HG02610 (cell line): ENCODE results near the gene MAP3K9.

Source experiments
- ATAC-seq: cut with Tn5 transposase; IDR thresholded peaks from one replicate; pipeline ENCODE4 v1.9.1; 2021; ENCODE audit warnings: mild to moderate bottlenecking, moderate library complexity; ENCODE audit not compliant: unreplicated experiment

MAP3K9 gene

DNA sequence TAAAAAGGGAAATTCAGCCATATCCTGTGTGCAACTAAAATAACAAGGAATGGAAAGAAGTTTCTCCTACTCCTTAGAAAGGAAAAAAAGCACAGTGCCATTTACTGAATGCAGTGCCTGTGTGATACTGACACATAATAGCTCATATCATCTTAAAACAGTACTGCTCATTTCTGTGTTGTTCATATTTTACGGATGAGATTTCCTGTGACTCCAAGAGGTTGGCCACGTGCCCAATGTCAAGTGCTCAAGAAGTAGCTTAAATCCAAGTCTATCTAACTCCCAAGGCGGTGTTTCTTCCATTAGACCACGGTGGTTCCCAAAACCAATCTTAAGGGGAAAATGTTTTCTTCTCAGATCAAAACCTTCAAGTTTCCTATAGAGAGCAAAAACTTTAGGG, 20.0 kb downstream of the MAP3K9 start:
- ATAC-seq = no peak

DNA sequence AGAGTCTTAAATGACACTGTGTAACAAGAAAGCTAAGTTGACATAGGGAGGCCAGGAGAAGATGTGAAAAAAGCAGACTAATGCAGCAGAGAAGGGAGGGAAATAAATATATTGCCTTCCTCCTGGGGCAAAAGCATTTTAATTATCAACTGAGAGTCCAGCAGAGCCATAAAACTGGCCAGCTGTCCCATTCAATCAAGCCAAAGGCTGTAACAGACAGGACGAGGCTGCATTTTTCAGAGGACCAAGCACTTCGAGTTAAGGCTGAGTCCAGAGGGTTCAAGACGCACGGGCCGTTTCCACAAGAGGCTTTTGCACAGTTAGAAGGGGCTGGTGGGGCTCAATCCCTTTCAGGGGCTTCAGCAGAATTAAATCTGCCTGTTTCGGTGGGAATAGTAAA, 20.4 kb downstream of the MAP3K9 start:
- no peak for ATAC-seq

DNA sequence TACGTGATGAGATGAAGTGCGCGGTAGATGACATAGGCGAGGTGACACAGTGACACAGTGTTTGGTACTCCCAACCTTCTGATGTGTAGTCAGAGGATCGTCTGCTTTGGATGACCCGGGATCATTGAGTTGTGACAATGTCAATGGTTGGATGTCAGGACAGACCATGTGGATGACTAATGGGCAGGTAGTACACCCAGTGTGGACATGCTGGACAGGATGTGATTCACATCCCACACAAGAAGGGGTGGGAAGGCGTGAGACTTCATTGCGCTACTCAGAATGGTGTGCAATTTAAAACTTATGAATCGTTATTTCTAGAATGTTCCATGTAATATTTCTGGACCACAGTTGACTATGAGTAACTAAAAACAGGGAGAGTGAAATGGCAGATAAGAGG, 23.8 kb downstream of the MAP3K9 start:
- ATAC-seq = no peak

DNA sequence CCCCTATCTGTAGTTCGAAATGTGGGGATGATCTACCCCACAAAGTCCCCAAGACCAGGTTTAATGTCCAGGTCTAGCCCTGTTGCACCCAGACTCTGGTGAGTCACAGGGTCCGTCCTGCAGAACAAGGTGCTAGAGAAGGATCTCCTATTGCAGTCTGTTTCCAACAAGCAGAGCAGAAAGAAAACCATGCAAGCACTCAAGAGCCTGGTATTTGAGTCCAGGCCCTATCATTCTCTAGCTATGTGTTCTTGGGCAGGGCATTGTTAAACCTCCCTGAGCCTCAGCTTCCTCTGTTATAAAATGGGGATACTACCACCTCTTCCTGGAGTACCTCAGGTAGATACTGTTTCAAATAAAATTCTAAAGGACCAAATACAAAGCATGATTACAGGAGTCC, 24.4 kb downstream of the MAP3K9 start:
- ATAC-seq = no peak

DNA sequence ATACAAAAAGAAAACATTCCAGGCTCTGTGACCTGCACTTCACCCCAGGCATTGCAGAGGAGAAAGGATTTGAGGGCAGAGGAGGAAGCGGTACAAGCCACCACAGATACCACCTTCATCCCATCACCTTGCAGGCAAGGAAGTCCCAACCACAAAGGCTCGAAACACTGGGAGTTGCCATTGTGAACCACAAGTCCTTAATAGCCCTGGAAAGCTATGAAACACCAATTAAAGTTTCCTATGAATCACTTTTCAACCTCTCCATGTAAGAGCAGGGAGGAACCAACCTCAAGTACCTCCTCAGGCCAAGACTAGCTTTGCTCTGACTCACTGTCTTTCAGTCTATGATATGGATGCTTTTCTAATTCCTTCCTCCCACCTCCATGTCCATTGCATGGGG, 27.0 kb downstream of the MAP3K9 start:
- ATAC-seq = no peak

DNA sequence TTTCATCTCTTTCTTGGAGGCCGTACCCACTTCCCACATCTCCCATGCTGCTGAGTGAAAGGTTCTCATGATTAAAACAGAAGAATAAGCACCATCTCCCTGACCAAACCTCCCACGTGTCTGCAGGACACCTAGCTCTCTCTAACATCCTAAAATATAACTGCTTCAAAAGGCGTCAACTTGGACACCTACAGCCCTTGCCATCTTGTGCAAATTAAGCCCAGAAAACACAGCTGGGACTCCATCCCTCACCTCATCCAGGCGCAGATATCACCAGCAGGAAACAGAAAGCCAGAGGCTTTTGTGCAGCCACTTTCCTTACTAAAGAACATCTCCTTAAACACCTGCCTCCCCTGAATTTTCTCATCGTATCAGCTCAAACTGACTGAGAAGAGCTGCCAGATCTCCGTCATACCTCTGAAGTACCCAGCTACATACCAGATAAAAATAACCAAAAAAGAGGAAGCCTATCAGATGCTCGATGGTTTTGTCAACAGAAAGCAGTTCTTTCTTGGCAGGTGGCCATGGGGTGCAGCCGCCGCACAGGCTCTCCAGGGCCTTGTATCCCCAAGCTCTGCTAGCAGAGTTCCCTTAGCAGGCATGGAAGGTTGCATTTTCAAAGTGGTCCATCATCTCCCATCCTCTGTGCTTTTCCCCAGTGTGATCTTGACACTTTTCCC, 28.8 kb downstream of the MAP3K9 start:
- peak; percentile 55 for ATAC-seq

GRCh38 chr14:70779667-70780066, 29.6 kb downstream of the MAP3K9 start:
- no peak for ATAC-seq

DNA sequence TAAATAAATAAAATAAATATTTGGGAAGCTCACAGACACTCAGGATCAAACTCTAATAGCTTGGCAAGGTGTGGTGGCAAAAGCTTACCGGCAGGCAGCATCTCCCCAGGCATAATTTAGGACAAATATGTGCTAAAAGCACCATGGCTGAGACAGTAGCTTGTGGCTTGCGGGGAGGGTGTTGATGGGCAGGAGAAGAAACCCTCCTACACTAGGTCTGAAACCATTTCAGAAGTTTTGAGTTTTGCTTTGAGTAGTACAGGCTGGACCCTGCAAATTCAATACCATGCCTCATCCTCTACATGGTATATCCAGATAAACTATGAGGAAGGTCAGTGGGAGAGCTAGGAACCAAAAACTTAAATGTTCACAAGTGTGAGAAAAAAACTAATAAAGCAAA, 33.1 kb downstream of the MAP3K9 start:
- ATAC-seq = peak; percentile 66

GRCh38 chr14:70773182-70773862, 36.0 kb downstream of the MAP3K9 start:
- ATAC-seq = no peak

DNA sequence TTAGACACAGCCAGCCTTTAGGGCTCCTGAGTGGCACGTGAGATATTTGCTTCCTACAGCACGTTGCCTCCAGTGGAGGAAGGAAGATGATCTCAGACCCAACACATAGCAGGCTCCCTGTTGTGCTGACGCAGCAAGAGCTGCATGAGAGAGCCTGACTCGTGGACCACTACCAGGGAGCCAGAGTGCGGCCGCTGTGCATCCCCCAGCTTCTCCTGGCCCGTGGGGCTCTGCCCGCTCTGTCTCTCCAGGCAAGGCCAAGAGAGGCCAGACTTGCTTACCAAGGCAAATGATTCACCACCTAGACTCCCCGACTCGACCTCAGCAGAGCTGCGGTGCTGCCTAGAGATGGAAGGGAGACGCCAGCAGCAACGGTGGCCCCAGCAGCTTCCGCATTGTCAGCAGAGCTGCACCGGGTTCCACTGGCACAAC, 37.5 kb downstream of the MAP3K9 start:
- no peak for ATAC-seq

DNA sequence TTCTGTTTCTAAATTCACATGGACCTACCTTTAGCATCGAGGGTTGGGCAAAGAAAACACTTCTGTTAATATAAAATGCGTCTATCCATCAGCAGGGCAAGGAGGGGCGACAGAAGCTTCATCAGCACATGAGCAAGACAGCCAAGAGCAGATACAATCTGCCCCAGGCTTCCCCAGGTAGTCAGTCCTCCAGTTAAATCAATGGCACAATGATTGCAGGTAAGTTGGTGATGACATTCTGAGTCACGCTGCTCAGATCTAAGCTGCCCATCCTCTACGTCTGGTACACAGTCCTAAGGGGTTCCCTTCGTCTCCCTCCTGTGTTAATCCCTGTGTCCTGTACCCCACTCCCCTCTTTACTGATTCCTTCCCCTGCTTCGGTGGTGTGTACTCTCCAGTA, 38.8 kb downstream of the MAP3K9 start:
- ATAC-seq = no peak

DNA sequence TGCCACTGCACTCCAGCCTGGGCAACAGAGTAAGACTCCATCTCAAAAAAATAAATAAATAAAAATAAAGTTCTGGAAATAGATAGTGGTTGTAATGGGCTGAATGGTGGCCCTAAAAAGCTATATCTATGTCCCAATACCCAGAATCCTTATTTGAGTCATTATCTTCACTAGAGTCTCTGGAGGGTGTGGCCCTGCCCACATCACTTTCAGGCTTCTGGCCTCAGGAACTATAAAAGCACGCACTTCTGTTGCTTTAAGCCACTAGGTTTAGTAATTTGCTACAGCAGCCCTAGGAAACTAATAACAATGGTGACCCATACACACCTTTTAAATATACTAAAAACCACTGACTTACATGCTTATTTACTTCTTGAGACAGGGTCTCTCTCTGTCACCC, 49.9 kb downstream of the MAP3K9 start:
- no peak for ATAC-seq

DNA sequence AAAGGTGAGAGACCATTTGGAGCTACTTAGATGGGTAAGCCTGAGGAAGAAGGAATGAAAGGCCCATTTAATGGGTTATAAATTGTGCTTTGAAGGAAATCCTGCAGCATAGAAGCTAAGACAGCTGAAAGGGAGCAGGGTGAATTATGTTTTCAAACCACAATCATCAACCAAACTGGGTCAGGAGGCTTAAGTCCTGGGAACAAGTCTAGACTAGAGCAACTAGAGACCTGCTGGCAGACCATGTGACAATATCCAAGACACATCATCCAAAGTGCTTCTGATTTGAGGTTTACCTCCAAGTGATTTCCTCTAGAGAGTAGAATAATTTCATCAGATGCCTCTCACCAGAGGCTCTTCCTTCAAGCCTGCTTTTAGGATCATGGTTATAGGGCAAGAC, 53.7 kb downstream of the MAP3K9 start:
- ATAC-seq = no peak

DNA sequence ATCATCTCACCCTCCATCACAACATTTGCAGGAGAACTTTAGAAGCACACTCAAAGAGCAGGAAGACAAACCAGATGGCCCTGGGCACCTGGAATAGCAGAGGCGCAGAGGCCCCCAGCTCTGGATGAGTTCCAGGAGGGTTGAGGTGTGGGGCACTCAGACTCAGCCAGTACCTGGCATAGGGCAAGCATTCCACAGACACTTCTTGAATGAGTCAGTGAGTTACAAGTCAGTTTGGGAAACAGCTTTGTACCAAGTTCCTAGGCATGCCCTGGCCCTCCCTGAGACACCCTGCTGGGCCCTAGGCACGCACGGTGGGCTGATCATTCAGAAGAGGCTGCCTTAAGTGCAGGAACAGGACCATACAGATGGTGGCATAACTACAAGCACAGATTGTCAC, 54.3 kb downstream of the MAP3K9 start:
- ATAC-seq = no peak

- ATAC-seq = no peak
These were observed 55.8 kb downstream of the MAP3K9 start for GRCh38 chr14:70753518-70753953.

DNA sequence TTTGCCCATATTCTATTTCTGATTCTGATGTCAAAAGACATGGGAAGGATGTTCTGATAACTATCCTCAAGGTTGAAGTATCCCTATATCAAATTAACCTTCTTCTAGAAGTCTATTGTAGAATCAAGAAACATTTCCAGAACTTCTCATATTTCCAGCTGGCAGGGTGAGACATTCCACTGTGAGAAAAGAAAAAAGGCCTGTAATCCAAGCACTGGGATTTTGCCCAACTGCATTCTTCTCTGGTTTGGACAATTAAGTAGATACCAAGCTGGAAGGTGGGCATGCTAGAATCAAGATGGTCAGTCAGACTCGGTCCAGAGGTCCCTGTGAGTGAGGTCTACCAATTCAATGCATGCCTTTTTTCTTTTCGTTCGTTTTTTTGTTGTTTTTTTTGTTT, 60.9 kb downstream of the MAP3K9 start:
- no peak for ATAC-seq

- ATAC-seq = no peak
These were observed 64.7 kb downstream of the MAP3K9 start for GRCh38 chr14:70744641-70745040.

GRCh38 chr14:70742316-70742715, 67.0 kb downstream of the MAP3K9 start:
- ATAC-seq = no peak

DNA sequence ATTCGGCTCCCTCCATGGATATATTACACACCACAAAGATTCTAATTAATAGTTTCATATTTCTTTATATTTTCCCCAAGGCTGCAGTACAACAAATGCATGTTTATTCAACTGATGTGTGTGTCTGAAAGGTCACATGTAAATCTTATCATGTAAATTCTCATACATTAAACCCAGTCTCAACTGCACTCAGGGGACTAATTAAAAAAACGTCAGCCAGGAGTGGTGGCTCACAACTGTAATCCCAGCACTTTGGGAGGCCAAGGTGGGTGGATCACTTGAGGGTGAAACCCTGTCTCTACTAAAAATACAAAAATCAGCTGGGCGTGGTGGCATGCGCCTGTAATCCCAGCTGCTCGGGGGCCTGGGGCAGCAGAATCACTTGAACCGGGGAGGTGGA, 67.8 kb downstream of the MAP3K9 start:
- no peak for ATAC-seq

DNA sequence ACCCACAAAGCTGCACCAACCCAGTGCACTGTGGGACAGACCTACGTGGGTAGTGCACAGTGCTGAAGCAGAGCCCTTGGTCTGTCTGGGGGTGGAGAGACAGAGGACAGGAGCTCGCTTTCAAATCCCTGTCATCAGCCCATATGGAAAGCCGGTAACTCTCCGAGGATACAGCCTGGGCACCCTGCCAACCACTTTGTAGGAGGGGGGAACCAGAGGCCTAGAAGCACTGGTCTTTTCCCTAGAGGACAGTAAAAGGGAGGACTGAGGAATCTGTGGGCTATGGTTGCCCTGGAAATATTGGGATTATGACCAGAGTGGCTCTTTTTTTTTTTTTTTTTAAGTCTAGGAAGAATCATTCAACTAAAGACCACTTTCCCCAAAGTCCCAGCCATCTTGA, 74.3 kb downstream of the MAP3K9 start:
- no peak for ATAC-seq

GRCh38 chr14:70731447-70732239, 77.7 kb downstream of the MAP3K9 start:
- ATAC-seq = no peak

DNA sequence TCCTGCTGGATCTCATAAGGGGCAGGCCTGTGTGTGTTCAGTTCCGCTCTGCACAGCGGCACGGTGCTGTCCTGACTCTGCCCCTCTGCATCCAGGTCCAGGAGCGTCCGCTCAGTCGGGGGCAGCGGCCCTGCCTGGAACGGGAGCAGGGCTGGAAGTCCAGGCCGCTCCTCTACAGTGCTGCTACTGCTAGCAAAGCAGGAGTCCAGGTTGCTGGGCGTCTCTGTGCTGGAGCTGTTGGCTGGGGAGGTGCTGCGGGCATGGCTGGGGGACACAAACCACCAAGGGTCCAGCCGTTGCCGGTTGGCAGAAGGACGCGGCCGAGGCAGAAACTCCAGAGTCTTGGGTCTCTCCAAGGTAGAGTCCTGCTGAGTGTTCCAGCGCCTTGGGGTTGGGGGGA, 78.9 kb downstream of the MAP3K9 start:
- ATAC-seq = no peak
